ENCODE data around the gene HIPK2. TPM values are rescaled to one million over a fixed set of nuclear protein-coding genes. Genes with fewer than 3 reads are reported as not detected.

HIPK2 gene
- total RNA-seq, 1 experiment from 2014 or later, result 64.3 TPM

GRCh38 chr7:139817249-139817648 lies 39.5 kb upstream of the HIPK2 start:
- no peak for TF ChIP-seq CTCF (IDR thresholded peaks at IDR 0.05; ENCODE audit: unreplicated experiment)
- H3K4me1 Mint-ChIP-seq (ENCODE audit: insufficient read depth, unreplicated experiment), result no peaks in the 10 kb centered on the region
- H3K4me3 Mint-ChIP-seq (ENCODE audit: unreplicated experiment), result no peak overlapping the region
- no peak overlapping the region for H3K27ac Mint-ChIP-seq (ENCODE audit: low read depth, unreplicated experiment)
- CTCF ChIA-PET, result interaction anchor here (0.6 to 1.5 kb wide), 2 partner anchors 156 to 171 kb away, joined by 3 to 6 read pairs; no protein-coding TSS in a partner anchor
- no peaks in the 10 kb centered on the region for H3K9me3 Mint-ChIP-seq (ENCODE audit: unreplicated experiment)
- BruUV-seq (replicated peaks), result no TSS peak
- intact Hi-C loops (cut with micrococcal nuclease), result no loop called here
- POLR2A ChIA-PET, result no interaction called here
- DNase-seq (ENCODE audit: unreplicated experiment), result no peak
- peaks cover 5% of the 10 kb centered on the region for H3K36me3 Mint-ChIP-seq (ENCODE audit: insufficient read depth, unreplicated experiment)
- no peaks in the 10 kb centered on the region for H3K27me3 Mint-ChIP-seq (ENCODE audit: insufficient read depth, unreplicated experiment)

- Mint-ChIP-seq H3K27me3 (ENCODE audit: insufficient read depth, unreplicated experiment) (no peaks in the 10 kb centered on the region), H3K9me3 (ENCODE audit: unreplicated experiment) (no peaks in the 10 kb centered on the region), H3K27ac (ENCODE audit: low read depth, unreplicated experiment) (no peak overlapping the region), H3K4me1 (ENCODE audit: insufficient read depth, unreplicated experiment) (no peaks in the 10 kb centered on the region), H3K4me3 (ENCODE audit: unreplicated experiment) (no peak overlapping the region), H3K36me3 (ENCODE audit: insufficient read depth, unreplicated experiment) (peaks cover 5% of the 10 kb centered on the region)
- POLR2A ChIA-PET, result no interaction called here
- intact Hi-C loops (cut with micrococcal nuclease), result no loop called here
- CTCF ChIA-PET, result no interaction called here
- DNase-seq (ENCODE audit: unreplicated experiment), result no peak
- TF ChIP-seq CTCF (IDR thresholded peaks at IDR 0.05; ENCODE audit: unreplicated experiment), result no peak
- BruUV-seq (replicated peaks), result no TSS peak
Observed at GRCh38 chr7:139813689-139814088, 35.9 kb upstream of the HIPK2 start.

- Mint-ChIP-seq H3K27me3 (ENCODE audit: insufficient read depth, unreplicated experiment) (no peaks in the 10 kb centered on the region), H3K9me3 (ENCODE audit: unreplicated experiment) (no peaks in the 10 kb centered on the region)
- CTCF ChIA-PET, result no interaction called here
Observed at GRCh38 chr7:139813151-139813550, 35.4 kb upstream of the HIPK2 start.

GRCh38 chr7:139811066-139811465 lies 33.3 kb upstream of the HIPK2 start:
- Mint-ChIP-seq H3K9me3 (ENCODE audit: unreplicated experiment) (no peaks in the 10 kb centered on the region), H3K4me3 (ENCODE audit: unreplicated experiment) (no peak overlapping the region), H3K27ac (ENCODE audit: low read depth, unreplicated experiment) (no peak overlapping the region), H3K36me3 (ENCODE audit: insufficient read depth, unreplicated experiment) (peaks cover 1% of the 10 kb centered on the region), H3K27me3 (ENCODE audit: insufficient read depth, unreplicated experiment) (no peaks in the 10 kb centered on the region), H3K4me1 (ENCODE audit: insufficient read depth, unreplicated experiment) (peaks cover 6% of the 10 kb centered on the region)
- CTCF ChIA-PET, result interaction anchor here (1.1 to 1.2 kb wide), 2 partner anchors 11 to 165 kb away, joined by 3 read pairs; no protein-coding TSS in a partner anchor
- intact Hi-C loops (cut with micrococcal nuclease), result no loop called here
- no peak for TF ChIP-seq CTCF (IDR thresholded peaks at IDR 0.05; ENCODE audit: unreplicated experiment)
- POLR2A ChIA-PET, result no interaction called here
- BruUV-seq (replicated peaks), result no TSS peak
- no peak for DNase-seq (ENCODE audit: unreplicated experiment)

More at GRCh38 chr7:139813151-139813550, 35.4 kb upstream of the HIPK2 start:
- H3K27ac Mint-ChIP-seq (ENCODE audit: low read depth, unreplicated experiment), result no peak overlapping the region
- BruUV-seq (replicated peaks), result no TSS peak
- H3K36me3 Mint-ChIP-seq (ENCODE audit: insufficient read depth, unreplicated experiment), result peaks cover 5% of the 10 kb centered on the region
- no peak for TF ChIP-seq CTCF (IDR thresholded peaks at IDR 0.05; ENCODE audit: unreplicated experiment)
- H3K4me3 Mint-ChIP-seq (ENCODE audit: unreplicated experiment), result no peak overlapping the region
- H3K4me1 Mint-ChIP-seq (ENCODE audit: insufficient read depth, unreplicated experiment), result no peaks in the 10 kb centered on the region
- POLR2A ChIA-PET, result no interaction called here
- intact Hi-C loops (cut with micrococcal nuclease), result no loop called here
- DNase-seq (ENCODE audit: unreplicated experiment), result no peak
